NT2/D1 (cell line): Measurements from ENCODE around the gene MYG1.
A peak's percentile ranks its signal among the peaks of the same experiment; 100 is the strongest.
"Not testable (repeated sequence)": the region's sequence is repeated elsewhere in the genome, so short reads cannot be mapped to it uniquely, and the experiment has no call there.

ENCODE experiments used
- DNase-seq: peaks from one replicate; pipeline ENCODE4 v3.0.0-alpha.2; 2011; ENCODE audit warnings: low read depth, low spot score
- H3K27me3 ChIP-seq: 2 replicates; pipeline ENCODE4 v1.6.0; 2011; ENCODE audit warnings: mild to moderate bottlenecking; ENCODE audit not compliant: insufficient read length, insufficient read depth
- H3K36me3 ChIP-seq: 2 replicates; pipeline ENCODE4 v1.6.1; 2011; ENCODE audit warnings: mild to moderate bottlenecking, low read length, mixed read lengths; ENCODE audit not compliant: insufficient read depth, insufficient read length
- H3K4me1 ChIP-seq: 2 replicates; pipeline ENCODE4 v1.5.1; 2011; ENCODE audit not compliant: insufficient read depth, insufficient read length
- H3K4me3 ChIP-seq: 2 replicates; pipeline ENCODE4 v1.5.1; 2011; ENCODE audit warnings: low read depth; ENCODE audit not compliant: insufficient read length
- H3K9ac ChIP-seq: 2 replicates; pipeline ENCODE4 v1.6.0; 2011; ENCODE audit warnings: low read depth; ENCODE audit not compliant: insufficient read length
- H3K9me3 ChIP-seq: 2 replicates; pipeline ENCODE4 v1.5.1; 2011; ENCODE audit warnings: mild to moderate bottlenecking, low read length; ENCODE audit not compliant: insufficient read depth
- SUZ12 ChIP-seq: IDR thresholded peaks from 2 replicates; pipeline ENCODE4 v1.6.1; 2011; ENCODE audit not compliant: insufficient read length, insufficient read depth; ENCODE audit errors: extremely low read depth
- YY1 ChIP-seq: IDR thresholded peaks from 2 replicates; pipeline ENCODE4 v1.6.1; 2011; ENCODE audit not compliant: insufficient read length, insufficient read depth
- ZNF274 ChIP-seq: IDR thresholded peaks from 2 replicates; pipeline ENCODE4 v1.6.1; 2011; ENCODE audit warnings: mild to moderate bottlenecking, low read depth, low read length

Gene MYG1

GRCh38 chr12:53324113-53324778 is 24.8 kb downstream of the MYG1 start:
- peaks cover 31% of the 10 kb centered on the region for H3K27me3 ChIP-seq
- H3K36me3 ChIP-seq, result peaks cover 7% of the 10 kb centered on the region
- H3K9me3 ChIP-seq, result no peaks in the 10 kb centered on the region
- DNase-seq, result no peak
- peaks cover 9% of the 10 kb centered on the region for H3K4me1 ChIP-seq
- TF ChIP-seq YY1 (no peak), ZNF274 (no peak), SUZ12 (no peak)
- H3K4me3 ChIP-seq, result peak overlapping the region; percentile 40
- peak overlapping the region; percentile 65 for H3K9ac ChIP-seq

DNA sequence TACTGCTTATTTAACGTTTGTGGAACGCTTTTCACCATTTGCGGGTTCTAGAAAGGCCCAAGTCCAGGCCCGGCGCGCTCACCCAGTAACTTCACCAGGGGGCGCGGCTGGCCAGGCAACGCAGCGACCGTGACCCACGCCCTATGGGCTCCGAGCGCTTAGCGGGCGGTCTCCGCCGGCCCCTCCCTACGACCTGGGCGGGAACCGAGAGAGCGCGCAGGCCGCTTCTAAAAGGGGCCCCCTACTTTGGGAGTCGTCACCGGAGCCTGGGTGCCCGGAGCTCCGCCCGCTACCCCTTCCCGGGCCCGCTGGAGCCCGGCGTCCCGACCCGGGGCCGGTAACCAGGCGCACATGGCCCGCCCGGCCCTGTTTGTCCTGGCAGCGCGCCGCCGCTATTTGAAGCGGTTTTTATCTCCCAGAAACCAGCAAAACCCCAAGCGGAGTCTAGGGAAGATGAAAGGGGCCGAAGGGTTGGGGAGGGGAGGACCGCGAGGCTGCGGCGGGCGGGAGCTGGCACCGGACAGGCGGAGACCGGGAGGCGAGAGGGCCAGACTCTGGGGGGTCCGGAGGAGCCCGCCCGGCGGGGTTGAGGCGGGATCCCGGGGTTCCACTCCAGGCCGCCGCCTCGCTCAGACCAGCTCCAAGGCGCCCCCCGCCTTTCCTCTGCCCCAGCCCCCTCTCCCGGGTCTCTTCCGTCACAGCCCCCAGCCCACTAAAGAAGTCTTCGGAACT is 25.4 kb downstream of the MYG1 start:
- peak overlapping the region; percentile 40 for H3K4me3 ChIP-seq
- H3K36me3 ChIP-seq, result peaks cover 4% of the 10 kb centered on the region
- H3K9me3 ChIP-seq, result no peaks in the 10 kb centered on the region
- peaks cover 31% of the 10 kb centered on the region for H3K27me3 ChIP-seq
- H3K9ac ChIP-seq, result peak overlapping the region; percentile 74
- peaks cover 12% of the 10 kb centered on the region for H3K4me1 ChIP-seq
- DNase-seq, result peak; percentile 80
- TF ChIP-seq SUZ12 (no peak), ZNF274 (no peak), YY1 (no peak)

GRCh38 chr12:53325511-53326061 is 26.1 kb downstream of the MYG1 start:
- no peak for TF ChIP-seq YY1
- Histone ChIP-seq H3K27me3 (peaks cover 31% of the 10 kb centered on the region), H3K4me1 (peaks cover 12% of the 10 kb centered on the region), H3K36me3 (no peaks in the 10 kb centered on the region), H3K4me3 (peak overlapping the region; percentile 40), H3K9me3 (no peaks in the 10 kb centered on the region), H3K9ac (peak overlapping the region; percentile 79)
- no peak for DNase-seq

DNA sequence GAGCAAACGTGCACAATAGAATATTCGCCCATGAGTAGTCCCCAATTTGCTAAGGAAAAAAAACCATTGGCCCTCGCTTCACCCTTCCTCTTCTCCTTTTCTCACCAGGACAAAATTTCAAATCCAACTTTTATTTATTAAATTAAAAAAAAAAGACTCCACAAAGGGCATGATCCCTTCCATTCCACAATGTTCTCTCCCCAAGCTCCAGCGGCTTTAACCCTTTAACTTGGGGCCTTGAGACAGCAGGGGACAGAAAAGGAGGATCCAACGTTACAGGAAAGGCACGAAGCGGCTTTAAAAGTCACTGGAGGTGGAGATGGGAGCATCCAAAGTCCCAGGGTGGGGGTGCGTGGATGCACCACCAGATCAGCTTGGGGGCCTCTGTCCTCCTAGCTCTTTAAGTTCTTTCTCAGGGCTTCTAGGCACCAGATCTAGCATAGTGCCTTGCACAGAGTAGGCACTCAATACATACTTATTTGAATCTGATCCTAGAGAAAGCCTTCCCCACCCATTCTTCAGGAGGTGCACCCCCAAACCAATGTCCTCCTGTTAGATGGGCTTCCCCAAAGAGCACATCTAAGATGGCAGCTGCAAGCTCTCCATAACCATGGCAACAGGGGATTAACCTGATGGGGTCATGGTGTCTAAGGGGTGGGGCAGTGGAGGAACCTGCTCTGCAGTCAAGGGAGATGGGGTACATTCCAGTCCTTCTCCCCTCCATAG is 27.1 kb downstream of the MYG1 start:
- TF ChIP-seq YY1 (no peak), ZNF274 (no peak), SUZ12 (no peak)
- peak overlapping the region; percentile 22 for H3K9ac ChIP-seq
- no peak overlapping the region for H3K4me3 ChIP-seq
- DNase-seq, result no peak
- H3K4me1 ChIP-seq, result peaks cover 12% of the 10 kb centered on the region
- no peaks in the 10 kb centered on the region for H3K9me3 ChIP-seq
- no peaks in the 10 kb centered on the region for H3K36me3 ChIP-seq
- H3K27me3 ChIP-seq, result peaks cover 31% of the 10 kb centered on the region

DNA sequence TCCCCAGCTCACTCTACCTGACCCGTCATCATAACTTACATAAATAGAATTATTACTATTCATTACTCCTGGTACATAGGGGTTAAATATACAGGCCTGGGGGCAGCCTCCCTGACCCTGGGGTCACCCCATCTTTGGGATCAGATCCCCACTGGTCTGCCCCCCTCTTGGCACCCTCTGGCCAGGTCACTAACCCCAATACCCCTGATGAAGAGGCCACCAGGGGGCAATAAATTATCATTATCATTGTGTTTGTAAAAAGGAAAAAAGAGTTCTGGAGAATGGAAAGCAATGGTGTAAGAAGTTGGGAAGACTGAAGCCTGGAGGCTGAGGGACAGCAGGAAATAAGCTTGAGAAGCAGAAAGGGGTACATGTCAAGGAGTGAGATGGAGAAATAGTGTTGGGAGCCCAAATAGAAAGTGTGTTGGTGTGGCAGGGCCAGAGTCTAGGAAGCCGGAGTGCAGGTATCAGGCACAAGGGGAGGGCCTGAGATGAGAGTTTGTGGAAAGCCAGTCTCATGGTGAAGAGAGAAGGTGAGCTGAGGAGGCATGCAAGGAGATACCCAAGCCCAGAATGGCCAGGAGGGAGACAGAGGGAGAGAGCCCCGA is 28.0 kb downstream of the MYG1 start:
- Histone ChIP-seq H3K4me1 (peaks cover 12% of the 10 kb centered on the region), H3K9me3 (no peaks in the 10 kb centered on the region), H3K9ac (peak overlapping the region; percentile 52), H3K4me3 (no peak overlapping the region), H3K27me3 (peaks cover 31% of the 10 kb centered on the region), H3K36me3 (no peaks in the 10 kb centered on the region)
- DNase-seq, result no peak
- TF ChIP-seq SUZ12, result no peak
- no peak for TF ChIP-seq ZNF274
- no peak for TF ChIP-seq YY1

DNA sequence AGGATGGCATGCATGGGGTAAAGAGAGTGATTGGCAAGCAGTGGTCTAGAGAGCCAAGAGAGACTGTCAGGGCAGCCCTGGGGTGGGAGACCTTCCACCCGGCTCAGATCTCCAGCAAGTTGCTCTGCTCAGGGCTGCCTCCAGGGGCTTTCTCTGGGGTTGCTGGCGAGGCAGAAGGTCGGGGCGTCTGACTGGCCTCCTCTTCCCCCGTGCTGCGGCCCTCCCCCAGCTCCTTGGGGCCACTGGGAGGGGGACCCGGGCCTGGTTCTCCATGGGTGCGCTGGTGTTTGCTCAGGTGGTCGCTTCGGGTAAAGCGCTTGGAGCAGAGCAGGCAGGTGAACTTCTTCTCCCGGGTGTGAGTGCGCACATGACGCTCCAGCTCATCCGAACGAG is 28.5 kb downstream of the MYG1 start:
- DNase-seq, result no peak
- TF ChIP-seq ZNF274 (no peak), SUZ12 (no peak), YY1 (no peak)
- Histone ChIP-seq H3K4me3 (no peak overlapping the region), H3K9me3 (no peaks in the 10 kb centered on the region), H3K4me1 (peaks cover 12% of the 10 kb centered on the region), H3K27me3 (peaks cover 31% of the 10 kb centered on the region), H3K9ac (peak overlapping the region; percentile 52), H3K36me3 (no peaks in the 10 kb centered on the region)

- TF ChIP-seq SUZ12 (no peak), ZNF274 (no peak), YY1 (no peak)
- no peak overlapping the region for H3K9ac ChIP-seq
- no peaks in the 10 kb centered on the region for H3K36me3 ChIP-seq
- no peak overlapping the region for H3K4me3 ChIP-seq
- no peak for DNase-seq
- peaks cover 29% of the 10 kb centered on the region for H3K27me3 ChIP-seq
- H3K4me1 ChIP-seq, result peaks cover 14% of the 10 kb centered on the region
- no peaks in the 10 kb centered on the region for H3K9me3 ChIP-seq
Measured at GRCh38 chr12:53330671-53331070, 31.2 kb downstream of the MYG1 start.

DNA sequence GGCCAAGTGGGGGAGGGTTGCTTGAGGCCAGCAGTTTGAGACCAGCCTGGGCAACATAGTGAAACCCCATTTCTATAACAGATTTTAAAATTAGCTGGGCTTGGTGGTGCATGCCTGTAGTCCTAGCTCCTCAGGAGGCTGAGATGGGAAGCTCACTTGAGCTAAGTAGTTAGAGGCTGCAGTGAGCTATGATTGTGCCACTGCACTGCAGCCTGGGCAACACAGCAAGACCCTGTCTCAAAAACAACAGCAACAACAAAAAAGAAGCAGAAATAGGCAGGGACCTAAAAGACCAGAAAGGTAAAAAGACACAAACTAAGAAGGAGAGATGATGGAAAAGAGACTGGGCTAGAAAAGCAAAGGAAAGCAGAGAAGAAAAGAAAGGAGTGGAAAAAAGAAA is 32.8 kb downstream of the MYG1 start:
- DNase-seq, H3K9ac ChIP-seq, H3K9me3 ChIP-seq, H3K4me3 ChIP-seq, H3K36me3 ChIP-seq: not testable (repeated sequence)
- peaks cover 22% of the 10 kb centered on the region for H3K4me1 ChIP-seq
- H3K27me3 ChIP-seq, result peaks cover 17% of the 10 kb centered on the region
